Measurements from ENCODE around the gene TRPM6.

The TRPM6 gene

DNA sequence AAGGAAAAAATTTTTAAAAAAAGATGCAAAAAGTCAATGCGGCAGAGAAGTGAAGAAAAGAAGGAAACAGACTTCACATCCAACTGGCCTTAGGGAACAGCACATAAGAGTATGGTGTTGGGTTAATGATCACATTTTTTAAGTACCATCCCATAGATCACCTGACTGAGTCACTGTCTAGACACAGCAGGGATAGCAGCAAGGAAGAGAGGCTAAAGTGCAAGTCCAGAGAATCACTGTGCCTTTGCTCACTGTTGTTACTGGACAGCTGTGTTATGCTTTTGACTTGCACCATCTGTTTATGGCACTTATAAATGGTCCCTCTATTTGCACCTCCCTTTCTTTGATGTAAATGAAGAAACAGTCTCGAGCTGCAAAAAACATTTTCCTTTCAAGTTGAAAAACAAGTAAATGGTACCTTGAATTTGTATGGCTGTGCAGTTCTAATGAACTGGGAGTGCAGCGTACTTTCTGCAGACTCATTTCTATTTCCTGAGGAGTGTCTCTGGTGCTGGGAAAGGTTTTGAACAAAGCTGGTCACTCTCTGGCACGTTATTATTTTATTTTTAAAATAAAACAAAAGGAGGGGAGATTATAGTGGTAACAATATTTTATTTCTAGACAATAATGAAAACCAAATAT is 84.2 kb downstream of the TRPM6 start:
- H3K4me3 ChIP-seq (ENCODE audit: control insufficient read depth, low read depth, low read length) = no peak overlapping the region
- TF ChIP-seq, protein P1, sequence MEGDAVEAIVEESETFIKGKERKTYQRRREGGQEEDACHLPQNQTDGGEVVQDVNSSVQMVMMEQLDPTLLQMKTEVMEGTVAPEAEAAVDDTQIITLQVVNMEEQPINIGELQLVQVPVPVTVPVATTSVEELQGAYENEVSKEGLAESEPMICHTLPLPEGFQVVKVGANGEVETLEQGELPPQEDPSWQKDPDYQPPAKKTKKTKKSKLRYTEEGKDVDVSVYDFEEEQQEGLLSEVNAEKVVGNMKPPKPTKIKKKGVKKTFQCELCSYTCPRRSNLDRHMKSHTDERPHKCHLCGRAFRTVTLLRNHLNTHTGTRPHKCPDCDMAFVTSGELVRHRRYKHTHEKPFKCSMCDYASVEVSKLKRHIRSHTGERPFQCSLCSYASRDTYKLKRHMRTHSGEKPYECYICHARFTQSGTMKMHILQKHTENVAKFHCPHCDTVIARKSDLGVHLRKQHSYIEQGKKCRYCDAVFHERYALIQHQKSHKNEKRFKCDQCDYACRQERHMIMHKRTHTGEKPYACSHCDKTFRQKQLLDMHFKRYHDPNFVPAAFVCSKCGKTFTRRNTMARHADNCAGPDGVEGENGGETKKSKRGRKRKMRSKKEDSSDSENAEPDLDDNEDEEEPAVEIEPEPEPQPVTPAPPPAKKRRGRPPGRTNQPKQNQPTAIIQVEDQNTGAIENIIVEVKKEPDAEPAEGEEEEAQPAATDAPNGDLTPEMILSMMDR (IDR thresholded peaks at IDR 0.05; ENCODE audit: control insufficient read depth, insufficient read depth, low read depth, low read length, missing control alignments) = no peak
- DNase-seq (ENCODE audit: low read depth) = no peak

DNA sequence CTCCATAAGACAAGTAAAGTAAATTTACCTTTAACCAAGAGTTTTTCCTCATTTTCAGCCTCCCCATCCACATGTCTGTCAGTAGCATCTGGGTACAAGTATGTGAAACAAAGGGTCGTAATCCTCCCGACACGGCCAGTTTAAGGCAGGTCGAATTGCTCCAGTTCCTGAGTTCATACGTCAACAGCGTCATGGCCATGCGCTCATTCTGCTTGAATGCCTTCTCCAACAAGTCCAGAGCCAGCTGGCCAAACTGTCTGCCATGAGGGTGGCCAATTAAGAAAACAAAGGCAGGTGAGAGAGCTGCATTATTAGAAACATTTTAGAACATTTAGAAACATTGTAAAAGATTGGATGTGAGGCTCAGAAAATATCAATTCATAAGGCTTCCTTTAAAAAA is 87.5 kb downstream of the TRPM6 start:
- no peak for DNase-seq (ENCODE audit: low read depth)

DNA sequence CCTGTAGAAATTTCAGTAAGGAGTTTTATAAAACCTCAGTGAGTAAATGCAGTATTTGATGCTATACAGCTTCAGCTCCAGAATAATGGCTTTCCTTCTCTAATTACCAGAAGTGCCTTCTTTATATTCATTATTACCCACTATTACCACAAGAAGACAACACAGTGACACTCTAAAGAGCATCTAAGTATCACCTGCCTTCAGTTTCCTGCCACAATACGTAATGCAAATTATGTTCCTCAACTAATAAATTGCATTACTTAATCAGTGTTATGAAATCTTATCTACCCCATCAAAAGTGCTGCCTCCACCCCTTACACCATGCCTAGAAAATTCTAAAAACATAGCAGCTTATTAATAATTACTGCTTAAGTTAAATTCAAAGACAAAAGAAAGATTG is 91.9 kb downstream of the TRPM6 start:
- H3K4me3 ChIP-seq (ENCODE audit: control insufficient read depth, low read depth, low read length) = no peak overlapping the region
- TF ChIP-seq, protein P1 (IDR thresholded peaks at IDR 0.05; ENCODE audit: control insufficient read depth, insufficient read depth, low read depth, low read length, missing control alignments) = no peak
- DNase-seq (ENCODE audit: low read depth) = no peak

More for the DNA sequence above, 87.5 kb downstream of the TRPM6 start:
- TF ChIP-seq, protein P1 (IDR thresholded peaks at IDR 0.05; ENCODE audit: control insufficient read depth, insufficient read depth, low read depth, low read length, missing control alignments) = no peak
- no peak overlapping the region for H3K4me3 ChIP-seq (ENCODE audit: control insufficient read depth, low read depth, low read length)

DNA sequence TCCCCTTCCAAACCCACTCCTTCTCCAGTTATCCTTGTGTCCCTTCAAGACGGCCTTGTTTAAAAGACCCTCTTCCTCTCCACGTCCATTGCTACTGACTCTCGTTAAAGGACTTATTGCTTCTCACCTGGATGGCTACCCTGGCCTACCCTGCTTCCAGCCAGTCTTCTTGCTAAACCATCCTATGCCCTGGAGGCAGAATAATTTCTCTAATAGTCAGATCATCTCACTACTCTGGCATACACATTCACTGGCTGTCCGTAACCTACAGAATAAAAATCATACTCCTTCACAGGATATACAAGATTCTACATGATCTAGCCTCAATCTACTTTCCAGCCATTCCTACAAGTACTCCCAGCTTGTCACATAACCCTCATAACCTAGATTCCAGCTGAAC is 92.6 kb downstream of the TRPM6 start:
- no peak for DNase-seq (ENCODE audit: low read depth)
- TF ChIP-seq, protein P1 (IDR thresholded peaks at IDR 0.05; ENCODE audit: control insufficient read depth, insufficient read depth, low read depth, low read length, missing control alignments) = no peak
- no peak overlapping the region for H3K4me3 ChIP-seq (ENCODE audit: control insufficient read depth, low read depth, low read length)

DNA sequence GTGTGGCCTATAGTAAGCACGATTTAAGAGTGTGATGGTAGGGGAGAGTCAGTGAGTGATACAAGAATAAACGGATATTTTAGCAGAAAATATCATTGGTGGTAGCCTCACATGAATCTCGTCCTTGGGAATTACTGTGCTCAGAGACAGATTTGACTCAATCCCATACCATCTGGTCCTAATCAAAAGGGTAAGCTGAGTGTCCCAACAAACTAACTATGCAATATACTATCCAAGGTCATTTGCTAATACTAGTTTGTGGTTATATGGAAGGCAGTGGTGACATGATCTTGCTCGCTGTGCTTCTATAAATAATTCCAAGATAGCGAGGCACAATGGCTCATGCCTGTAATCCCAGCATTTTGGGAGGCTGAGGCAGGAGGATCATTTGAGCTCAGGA is 103.2 kb downstream of the TRPM6 start:
- TF ChIP-seq, protein P1 (IDR thresholded peaks at IDR 0.05; ENCODE audit: control insufficient read depth, insufficient read depth, low read depth, low read length, missing control alignments) = no peak
- DNase-seq (ENCODE audit: low read depth) = no peak
- H3K4me3 ChIP-seq (ENCODE audit: control insufficient read depth, low read depth, low read length) = no peak overlapping the region

DNA sequence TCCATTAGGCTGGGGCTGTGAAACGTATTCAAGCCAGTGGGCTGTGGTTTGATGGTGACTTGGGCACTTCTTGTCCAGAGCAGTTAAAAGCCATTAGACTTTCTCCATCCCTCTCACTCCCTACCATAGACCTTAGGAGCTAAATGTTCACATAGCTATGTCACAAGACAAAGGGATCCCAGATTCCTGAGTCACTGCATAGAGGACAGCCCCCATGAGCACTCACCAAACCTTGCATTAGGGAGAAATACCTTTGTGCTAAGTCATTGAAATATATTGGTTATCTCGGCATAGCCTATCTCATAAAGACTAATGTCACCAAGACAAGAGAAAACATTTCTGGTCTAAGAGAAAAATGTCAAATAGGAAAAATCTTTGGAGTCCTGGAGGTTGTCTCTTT is 104.3 kb downstream of the TRPM6 start:
- H3K4me3 ChIP-seq (ENCODE audit: control insufficient read depth, low read depth, low read length) = no peak overlapping the region
- TF ChIP-seq, protein P1 (IDR thresholded peaks at IDR 0.05; ENCODE audit: control insufficient read depth, insufficient read depth, low read depth, low read length, missing control alignments) = no peak
- DNase-seq (ENCODE audit: low read depth) = no peak

Measured in AG09309 (cell line).